Measurements from ENCODE around the gene ADGRA3.

ADGRA3 gene

DNA sequence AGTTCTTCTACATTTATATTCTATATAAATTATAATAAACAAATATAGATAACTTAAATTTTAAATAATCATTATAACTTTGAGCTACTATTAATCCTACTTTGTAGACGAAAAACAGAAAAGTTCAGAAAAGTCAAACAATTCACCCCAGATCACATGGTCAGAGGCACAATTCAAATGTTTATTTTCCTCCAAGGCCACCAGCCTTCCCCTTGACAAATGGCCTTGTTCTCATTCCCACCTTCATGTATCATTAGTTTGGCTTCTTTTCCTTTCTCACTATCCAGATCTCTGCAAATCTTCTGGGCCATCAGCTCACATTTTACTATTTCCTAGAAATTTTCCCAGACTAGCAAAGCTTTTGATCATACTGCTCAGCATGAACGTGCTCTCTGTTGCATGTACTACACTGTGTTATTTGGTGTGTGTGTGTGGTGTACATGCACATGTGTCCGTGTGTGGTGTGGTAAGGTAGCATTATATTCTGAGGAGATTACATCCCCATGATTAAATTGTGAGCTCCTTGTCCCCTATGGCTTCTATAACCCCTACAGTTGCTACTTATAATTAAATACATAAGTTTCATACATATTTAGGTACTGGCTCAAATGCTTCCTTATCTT lies 61.5 kb downstream of the ADGRA3 start:
- TF ChIP-seq, protein P1, sequence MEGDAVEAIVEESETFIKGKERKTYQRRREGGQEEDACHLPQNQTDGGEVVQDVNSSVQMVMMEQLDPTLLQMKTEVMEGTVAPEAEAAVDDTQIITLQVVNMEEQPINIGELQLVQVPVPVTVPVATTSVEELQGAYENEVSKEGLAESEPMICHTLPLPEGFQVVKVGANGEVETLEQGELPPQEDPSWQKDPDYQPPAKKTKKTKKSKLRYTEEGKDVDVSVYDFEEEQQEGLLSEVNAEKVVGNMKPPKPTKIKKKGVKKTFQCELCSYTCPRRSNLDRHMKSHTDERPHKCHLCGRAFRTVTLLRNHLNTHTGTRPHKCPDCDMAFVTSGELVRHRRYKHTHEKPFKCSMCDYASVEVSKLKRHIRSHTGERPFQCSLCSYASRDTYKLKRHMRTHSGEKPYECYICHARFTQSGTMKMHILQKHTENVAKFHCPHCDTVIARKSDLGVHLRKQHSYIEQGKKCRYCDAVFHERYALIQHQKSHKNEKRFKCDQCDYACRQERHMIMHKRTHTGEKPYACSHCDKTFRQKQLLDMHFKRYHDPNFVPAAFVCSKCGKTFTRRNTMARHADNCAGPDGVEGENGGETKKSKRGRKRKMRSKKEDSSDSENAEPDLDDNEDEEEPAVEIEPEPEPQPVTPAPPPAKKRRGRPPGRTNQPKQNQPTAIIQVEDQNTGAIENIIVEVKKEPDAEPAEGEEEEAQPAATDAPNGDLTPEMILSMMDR (IDR thresholded peaks at IDR 0.05; ENCODE audit: insufficient read depth, low read depth, low read length, missing control alignments) = no peak
- H3K4me3 ChIP-seq (ENCODE audit: low read length) = no peak overlapping the region
- no peak for DNase-seq (ENCODE audit: low read depth)

DNA sequence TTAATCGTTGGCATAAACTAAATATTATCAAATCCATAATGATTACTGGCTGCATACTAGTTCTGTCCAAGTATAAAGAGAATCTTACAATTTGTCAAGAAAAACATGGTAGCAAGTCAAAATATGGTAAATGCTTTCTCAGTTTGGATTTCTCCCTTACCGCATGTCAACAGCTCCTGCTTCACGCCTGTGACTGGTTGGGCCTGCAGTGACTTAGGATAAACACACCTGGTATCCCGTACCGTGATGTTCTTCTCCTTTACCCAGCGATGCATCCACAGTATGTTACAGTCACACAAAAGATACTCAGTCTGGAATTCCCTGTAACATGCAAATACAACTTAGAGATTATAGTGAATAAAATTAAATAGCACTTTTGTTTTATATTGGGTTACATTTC lies 71.1 kb downstream of the ADGRA3 start:
- TF ChIP-seq, protein P1 (IDR thresholded peaks at IDR 0.05; ENCODE audit: insufficient read depth, low read depth, low read length, missing control alignments) = no peak
- DNase-seq (ENCODE audit: low read depth) = no peak

DNA sequence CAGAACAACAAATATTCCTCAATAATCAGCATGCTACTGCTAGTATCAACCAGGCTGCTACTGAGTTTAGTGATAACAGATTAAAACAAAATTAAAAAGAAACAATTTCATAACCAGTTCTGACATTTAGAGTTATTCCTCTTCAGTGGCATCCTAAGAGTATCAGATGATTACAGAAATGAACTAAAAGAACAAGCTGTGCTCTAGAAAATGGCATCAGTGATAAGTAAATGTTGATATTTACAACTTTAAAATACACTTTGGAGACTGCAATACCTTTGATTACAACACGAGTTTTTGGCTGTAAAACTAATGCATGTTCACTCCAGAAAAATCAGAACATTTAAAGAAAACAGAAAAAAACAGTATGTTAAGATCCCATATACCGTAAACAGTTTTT lies 72.9 kb downstream of the ADGRA3 start:
- TF ChIP-seq, protein P1 (IDR thresholded peaks at IDR 0.05; ENCODE audit: insufficient read depth, low read depth, low read length, missing control alignments) = no peak
- DNase-seq (ENCODE audit: low read depth) = no peak
- no peak overlapping the region for H3K4me3 ChIP-seq (ENCODE audit: low read length)

More for the DNA sequence above, 71.1 kb downstream of the ADGRA3 start:
- H3K4me3 ChIP-seq (ENCODE audit: low read length) = no peak overlapping the region

DNA sequence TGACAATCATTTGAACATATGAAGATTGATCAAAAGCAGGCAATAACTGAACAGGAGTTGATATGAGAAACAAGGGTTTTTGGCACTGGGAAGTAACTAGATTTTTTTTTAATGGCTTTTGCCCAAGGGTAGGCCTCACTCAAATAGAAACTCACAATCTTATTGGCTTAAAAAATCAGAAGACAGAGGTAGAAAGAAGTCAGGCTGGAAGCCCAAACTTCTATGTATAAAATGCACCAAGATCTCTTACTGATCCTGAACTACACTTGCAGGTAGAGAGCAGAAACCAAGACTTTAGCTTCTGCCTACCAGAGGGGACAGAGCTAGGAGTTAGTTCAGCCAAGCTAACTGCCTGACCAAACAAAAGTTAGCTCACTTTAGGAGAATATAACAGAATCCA lies 74.9 kb downstream of the ADGRA3 start:
- TF ChIP-seq, protein P1 (IDR thresholded peaks at IDR 0.05; ENCODE audit: insufficient read depth, low read depth, low read length, missing control alignments) = no peak
- H3K4me3 ChIP-seq (ENCODE audit: low read length) = no peak overlapping the region
- DNase-seq (ENCODE audit: low read depth) = no peak

DNA sequence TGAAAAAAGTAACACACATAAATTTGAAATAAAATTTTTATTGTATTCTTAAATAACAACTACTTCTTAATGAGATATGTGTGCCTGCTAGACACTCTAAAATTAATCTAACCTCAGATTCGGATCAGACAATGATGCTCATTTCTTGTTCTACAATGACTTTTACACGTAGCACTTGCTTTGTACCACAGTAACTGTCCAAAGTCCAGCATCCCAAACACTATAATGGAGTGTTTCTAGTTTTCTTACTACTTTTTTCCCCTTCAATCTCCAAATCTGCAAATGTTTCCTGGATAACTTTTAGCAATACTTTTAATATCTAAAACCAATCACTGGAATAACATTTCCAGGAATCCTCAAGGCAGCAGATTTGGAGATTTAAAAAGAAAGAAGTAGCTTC lies 75.9 kb downstream of the ADGRA3 start:
- no peak overlapping the region for H3K4me3 ChIP-seq (ENCODE audit: low read length)
- no peak for DNase-seq (ENCODE audit: low read depth)
- TF ChIP-seq, protein P1 (IDR thresholded peaks at IDR 0.05; ENCODE audit: insufficient read depth, low read depth, low read length, missing control alignments) = no peak

DNA sequence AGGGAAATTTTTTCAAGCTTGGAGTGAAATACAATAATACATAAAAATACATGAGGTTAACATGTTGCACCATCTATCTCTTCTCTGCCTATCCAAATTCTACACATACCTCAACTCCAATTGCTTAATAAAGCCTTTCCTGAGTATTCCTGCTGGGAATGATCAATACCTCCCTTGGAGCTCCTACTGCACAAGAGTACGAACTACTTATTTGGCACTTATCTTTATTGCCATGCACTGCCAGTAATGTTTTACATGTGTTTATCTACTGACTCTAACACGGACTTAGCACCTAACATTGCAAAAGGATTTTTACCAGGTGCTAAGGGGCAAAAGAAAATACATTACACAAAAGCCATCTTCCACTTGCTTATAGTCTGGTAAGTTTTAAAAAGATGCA lies 80.2 kb downstream of the ADGRA3 start:
- TF ChIP-seq, protein P1 (IDR thresholded peaks at IDR 0.05; ENCODE audit: insufficient read depth, low read depth, low read length, missing control alignments) = no peak
- no peak for DNase-seq (ENCODE audit: low read depth)
- no peak overlapping the region for H3K4me3 ChIP-seq (ENCODE audit: low read length)

DNA sequence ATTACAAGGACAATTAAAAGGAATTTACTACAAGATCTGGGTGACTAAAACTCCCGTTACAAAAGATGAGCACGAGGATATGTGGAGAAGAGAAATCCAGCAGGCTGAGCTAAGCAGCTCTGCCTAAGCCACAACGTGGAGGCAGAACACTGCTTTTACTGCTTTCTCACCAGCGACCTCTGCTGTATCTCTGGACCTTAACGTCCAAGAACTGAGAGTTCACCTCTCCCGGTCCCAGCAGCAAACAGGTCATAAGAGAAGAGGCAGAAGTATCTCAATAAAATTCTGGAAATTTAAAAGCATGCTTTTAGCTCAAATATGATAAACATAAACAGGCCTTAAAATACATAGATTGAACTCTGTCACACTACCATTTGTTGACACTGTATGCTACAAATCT lies 81.0 kb downstream of the ADGRA3 start:
- peak; percentile 62 for DNase-seq (ENCODE audit: low read depth)

More for the DNA sequence above, 81.0 kb downstream of the ADGRA3 start:
- TF ChIP-seq, protein P1 (IDR thresholded peaks at IDR 0.05; ENCODE audit: insufficient read depth, low read depth, low read length, missing control alignments) = peak; percentile 64
- no peak overlapping the region for H3K4me3 ChIP-seq (ENCODE audit: low read length)
